ENCODE measurements around the gene SBDS. TPM values are rescaled to one million over a fixed set of nuclear protein-coding genes. Genes with fewer than 3 reads are reported as not detected.
A peak's percentile ranks its signal among the peaks of the same experiment; 100 is the strongest.
"Not testable (repeated sequence)": the region's sequence is repeated elsewhere in the genome, so short reads cannot be mapped to it uniquely, and the experiment has no call there.

The SBDS gene
- total RNA-seq = 55.0 TPM

GRCh38 chr7:66995050-66995776 is at the start of gene SBDS:
TSS of gene SBDS (minus strand) at chr7:66995586. CDS start at chr7:66995417, 169 bp downstream.
- DNase-seq (ENCODE audit: low spot score in 2 of 2) (peak; percentile 47 to 62), FAIRE-seq (peak; percentile 97)

GRCh38 chr7:67043559-67043930 is 48.2 kb upstream of the SBDS start:
- FAIRE-seq; DNase-seq (ENCODE audit: low spot score in 2 of 2): not testable (repeated sequence)

- peak; percentile 83 for FAIRE-seq
- DNase-seq (ENCODE audit: low spot score in 2 of 2) = not testable (repeated sequence)
Measured at GRCh38 chr7:67042781-67043558, 47.6 kb upstream of the SBDS start.

- not testable (repeated sequence) for DNase-seq (ENCODE audit: low spot score in 2 of 2)
- FAIRE-seq = peak; percentile 96
Measured at GRCh38 chr7:67040832-67041231, 45.4 kb upstream of the SBDS start.

GRCh38 chr7:67036432-67037395 is 41.3 kb upstream of the SBDS start:
- not testable (repeated sequence) for DNase-seq (ENCODE audit: low spot score in 2 of 2)

GRCh38 chr7:67033251-67033650 is 37.9 kb upstream of the SBDS start:
- FAIRE-seq (no peak), DNase-seq (ENCODE audit: low spot score in 2 of 2) (no peak)

More at GRCh38 chr7:67036432-67037395, 41.3 kb upstream of the SBDS start:
- peak; percentile 80 for FAIRE-seq

GRCh38 chr7:67031685-67032084 is 36.3 kb upstream of the SBDS start:
- FAIRE-seq = not testable (repeated sequence)

GRCh38 chr7:67025459-67025858 is 30.1 kb upstream of the SBDS start:
- DNase-seq (ENCODE audit: low spot score in 2 of 2); FAIRE-seq: not testable (repeated sequence)

More at GRCh38 chr7:67031685-67032084, 36.3 kb upstream of the SBDS start:
- DNase-seq (ENCODE audit: low spot score in 2 of 2) = not testable (repeated sequence)

- DNase-seq (ENCODE audit: low spot score in 2 of 2) (no peak), FAIRE-seq (no peak)
Measured at GRCh38 chr7:67022511-67022910, 27.1 kb upstream of the SBDS start.

- FAIRE-seq (no peak), DNase-seq (ENCODE audit: low spot score in 2 of 2) (no peak)
Measured at GRCh38 chr7:67021260-67021659, 25.9 kb upstream of the SBDS start.

- FAIRE-seq (no peak), DNase-seq (ENCODE audit: low spot score in 2 of 2) (no peak)
Measured at GRCh38 chr7:67019562-67020390, 24.4 kb upstream of the SBDS start.

- DNase-seq (ENCODE audit: low spot score in 2 of 2) = no peak
- FAIRE-seq = no peak
Measured at GRCh38 chr7:67018940-67019339, 23.6 kb upstream of the SBDS start.

GRCh38 chr7:67017971-67018370 is 22.6 kb upstream of the SBDS start:
- not testable (repeated sequence) for DNase-seq (ENCODE audit: low spot score in 2 of 2); FAIRE-seq

GRCh38 chr7:67014076-67014622 is 18.8 kb upstream of the SBDS start:
- not testable (repeated sequence) for FAIRE-seq; DNase-seq (ENCODE audit: low spot score in 2 of 2)

GRCh38 chr7:67009677-67010076 is 14.3 kb upstream of the SBDS start:
- not testable (repeated sequence) for FAIRE-seq; DNase-seq (ENCODE audit: low spot score in 2 of 2)

- no peak for FAIRE-seq
Measured at GRCh38 chr7:67008260-67008659, 12.9 kb upstream of the SBDS start.

GRCh38 chr7:67006965-67007364 is 11.6 kb upstream of the SBDS start:
- FAIRE-seq (no peak), DNase-seq (ENCODE audit: low spot score in 2 of 2) (no peak)

More at GRCh38 chr7:67008260-67008659, 12.9 kb upstream of the SBDS start:
- DNase-seq (ENCODE audit: low spot score in 2 of 2) = no peak

GRCh38 chr7:67004145-67004544 is 8.8 kb upstream of the SBDS start:
- FAIRE-seq = not testable (repeated sequence)

More at GRCh38 chr7:67004145-67004544, 8.8 kb upstream of the SBDS start:
- DNase-seq (ENCODE audit: low spot score in 2 of 2) = not testable (repeated sequence)

Data from frontal cortex (tissue), 4 donors.